Dendritic cell treated with granulocyte-macrophage colony-stimulating factor and Interleukin-4, amounts not matched to agents 40 ng/mL and 50 ng/mL, for 4 days (primary cell): ENCODE data around the gene NR5A1.

Experiments
- H3K27ac Mint-ChIP-seq: one replicate; pipeline ENCODE4 v1.8.0; 2022; ENCODE audit warnings: mild to moderate bottlenecking, mixed read lengths
- H3K27me3 Mint-ChIP-seq: one replicate; pipeline ENCODE4 v1.8.0; 2022; ENCODE audit warnings: mild to moderate bottlenecking, mixed read lengths
- H3K36me3 Mint-ChIP-seq: one replicate; pipeline ENCODE4 v1.8.0; 2022; ENCODE audit warnings: low read depth, mixed read lengths
- H3K4me1 Mint-ChIP-seq: one replicate; pipeline ENCODE4 v1.8.0; 2022; ENCODE audit warnings: low read depth, mixed read lengths
- H3K4me3 Mint-ChIP-seq: one replicate; pipeline ENCODE4 v1.8.0; 2022; ENCODE audit warnings: mild to moderate bottlenecking, moderate library complexity, mixed read lengths
- H3K9me3 Mint-ChIP-seq: one replicate; pipeline ENCODE4 v1.8.0; 2022; ENCODE audit warnings: mixed read lengths
- intact Hi-C: fragments of 100-400 bp; cut with micrococcal nuclease; formaldehyde crosslinking; loops from one replicate; pipeline ENCODE4 v1.15.0; 2022

The NR5A1 gene

DNA sequence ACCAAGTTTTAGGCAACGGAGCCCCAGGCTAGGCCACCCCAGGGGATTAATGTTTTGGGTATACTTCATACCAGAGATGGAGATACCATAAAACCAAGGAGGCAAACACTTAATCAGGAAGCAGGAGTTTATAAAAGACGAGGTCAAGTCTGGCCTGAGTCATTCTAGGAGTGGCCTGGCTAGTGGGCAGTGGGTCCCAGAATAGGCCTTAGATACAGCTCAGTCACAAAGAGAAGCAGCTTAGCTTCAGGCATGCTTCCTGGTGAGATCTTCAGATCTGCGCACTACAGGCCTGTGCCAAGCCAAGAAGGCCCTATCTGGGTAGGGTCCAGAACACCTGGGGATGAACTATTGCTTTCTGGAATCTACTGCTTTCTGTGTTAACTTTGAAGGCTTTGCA, 20.6 kb upstream of the NR5A1 start:
- Mint-ChIP-seq H3K27ac (no peak overlapping the region), H3K27me3 (no peaks in the 10 kb centered on the region), H3K4me1 (no peaks in the 10 kb centered on the region), H3K4me3 (no peak overlapping the region), H3K9me3 (no peaks in the 10 kb centered on the region), H3K36me3 (peaks cover 37% of the 10 kb centered on the region)
- intact Hi-C loops = no loop called here

DNA sequence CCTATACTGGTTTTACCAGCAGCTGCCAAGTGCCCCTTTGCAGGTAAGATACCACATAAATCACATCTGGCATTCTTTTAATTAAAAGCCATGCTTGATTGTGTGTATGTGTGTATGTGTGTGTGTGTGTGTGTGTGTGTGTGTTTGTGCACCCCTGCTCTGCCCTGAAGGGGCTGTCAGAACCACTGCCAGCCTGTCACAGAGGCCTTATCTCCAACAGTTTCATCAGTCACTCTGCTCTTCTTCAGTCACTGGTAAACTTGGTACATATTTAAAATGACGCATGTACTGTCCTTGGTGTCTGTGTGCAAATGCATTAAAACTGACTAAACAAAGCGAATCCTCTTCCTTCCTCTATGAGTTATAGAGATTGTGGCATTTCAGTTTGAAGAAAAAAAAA, 19.0 kb upstream of the NR5A1 start:
- Mint-ChIP-seq H3K9me3 (no peaks in the 10 kb centered on the region), H3K27me3 (no peaks in the 10 kb centered on the region), H3K36me3 (peaks cover 34% of the 10 kb centered on the region), H3K4me3 (no peak overlapping the region), H3K4me1 (no peaks in the 10 kb centered on the region), H3K27ac (no peak overlapping the region)
- intact Hi-C loops = no loop called here

DNA sequence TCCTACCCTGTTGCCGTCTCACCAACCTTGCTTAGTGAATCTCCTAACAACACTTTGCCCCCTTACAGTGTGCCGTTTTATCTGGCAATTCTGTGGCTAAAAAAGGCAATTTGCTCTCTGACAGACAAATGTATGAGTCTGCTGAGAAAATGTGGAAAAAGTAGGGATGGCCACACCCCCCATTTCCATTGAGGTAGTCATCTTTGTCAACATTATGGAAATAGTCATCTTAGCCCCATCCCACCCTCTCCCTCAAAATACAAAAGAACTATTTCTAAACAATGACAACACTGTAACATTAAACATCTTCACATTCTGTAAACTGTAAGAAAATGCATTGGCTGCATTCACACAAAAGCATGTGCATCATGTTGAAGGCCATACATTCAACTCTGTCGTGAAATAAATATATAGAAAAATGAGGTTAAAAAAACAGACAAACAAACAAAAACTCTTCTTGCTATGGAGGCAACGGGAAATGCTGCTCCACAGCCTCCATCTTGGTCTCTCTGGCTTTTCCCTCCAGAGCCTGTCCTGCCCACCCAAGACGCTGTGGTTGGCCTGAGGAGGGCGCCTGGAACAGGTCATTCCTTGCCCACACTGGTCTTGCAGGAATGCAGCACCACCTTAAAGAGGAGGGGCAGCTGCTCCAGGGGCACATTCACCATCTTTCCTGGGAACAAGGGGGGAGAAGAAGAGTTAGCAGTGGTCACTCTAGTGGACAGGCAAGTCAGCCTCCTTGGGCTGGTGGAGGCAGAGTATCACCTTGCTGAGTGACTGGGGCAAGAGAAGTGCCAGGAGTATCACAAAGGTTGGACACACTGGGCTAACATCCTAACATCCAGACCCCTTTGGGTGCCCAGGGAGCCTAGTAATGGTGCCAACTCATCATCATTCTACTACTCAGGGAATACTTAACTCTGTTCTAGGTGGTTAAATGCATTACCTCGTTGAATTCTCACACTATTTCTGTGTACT, 15.2 kb upstream of the NR5A1 start:
- Mint-ChIP-seq H3K4me1 (no peaks in the 10 kb centered on the region), H3K27ac (no peak overlapping the region), H3K27me3 (no peaks in the 10 kb centered on the region), H3K36me3 (peaks cover 41% of the 10 kb centered on the region), H3K4me3 (no peak overlapping the region), H3K9me3 (no peaks in the 10 kb centered on the region)
- intact Hi-C loops = no loop called here

- Mint-ChIP-seq H3K36me3 (peaks cover 34% of the 10 kb centered on the region), H3K27ac (no peak overlapping the region), H3K4me3 (no peak overlapping the region), H3K9me3 (no peaks in the 10 kb centered on the region), H3K4me1 (no peaks in the 10 kb centered on the region), H3K27me3 (no peaks in the 10 kb centered on the region)
- intact Hi-C loops = no loop called here
Observed at GRCh38 chr9:124521142-124521541, 13.9 kb upstream of the NR5A1 start.

GRCh38 chr9:124520206-124520596, 13.0 kb upstream of the NR5A1 start:
- no peaks in the 10 kb centered on the region for H3K27me3 Mint-ChIP-seq
- H3K9me3 Mint-ChIP-seq = no peaks in the 10 kb centered on the region
- H3K27ac Mint-ChIP-seq = no peak overlapping the region
- intact Hi-C loops = no loop called here
- peaks cover 26% of the 10 kb centered on the region for H3K36me3 Mint-ChIP-seq
- H3K4me3 Mint-ChIP-seq = no peak overlapping the region
- no peaks in the 10 kb centered on the region for H3K4me1 Mint-ChIP-seq

DNA sequence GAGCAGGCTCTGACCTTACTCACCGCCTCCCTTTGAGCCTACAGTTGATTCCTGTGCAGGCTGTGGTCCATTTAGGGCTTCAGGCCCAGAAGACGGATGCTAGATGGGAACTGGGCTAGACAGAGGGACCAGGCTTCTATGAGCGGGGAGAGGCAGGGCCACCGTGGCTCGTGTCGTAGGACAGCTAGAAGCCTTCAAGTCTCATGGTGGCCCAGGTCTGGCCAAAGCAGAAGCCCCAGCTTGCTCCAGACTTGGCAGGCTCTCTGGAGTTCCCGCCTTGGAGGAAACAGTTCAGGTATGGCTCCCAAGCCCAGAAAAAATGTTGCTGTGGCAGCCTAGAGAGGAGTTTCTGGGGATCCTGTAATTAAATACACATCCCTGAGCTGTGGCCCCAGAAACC, 10.9 kb upstream of the NR5A1 start:
- intact Hi-C loops = no loop called here
- Mint-ChIP-seq H3K36me3 (peaks cover 16% of the 10 kb centered on the region), H3K27me3 (peaks cover 1% of the 10 kb centered on the region), H3K9me3 (no peaks in the 10 kb centered on the region), H3K4me1 (peaks cover 10% of the 10 kb centered on the region), H3K4me3 (no peak overlapping the region), H3K27ac (no peak overlapping the region)

DNA sequence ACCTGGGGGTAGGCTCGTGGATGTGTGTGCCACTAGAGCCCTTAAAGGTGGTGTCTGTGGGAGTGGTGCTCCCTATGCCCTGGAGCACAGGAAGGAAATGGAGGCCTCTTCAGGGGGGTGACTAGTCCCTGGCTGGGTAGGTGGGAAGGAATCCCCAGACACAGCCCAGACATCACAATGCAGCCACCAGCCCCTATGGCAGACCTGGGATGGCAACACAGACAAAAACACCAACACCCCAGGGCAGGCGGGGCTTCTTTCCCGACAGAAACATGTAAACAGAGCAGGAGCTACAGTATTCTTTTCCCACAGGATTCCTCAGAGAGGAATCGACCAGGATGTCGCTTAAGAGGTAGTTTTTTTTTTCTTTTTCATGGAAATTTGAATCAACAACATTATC, 10.4 kb upstream of the NR5A1 start:
- Mint-ChIP-seq H3K4me1 (peaks cover 13% of the 10 kb centered on the region), H3K27ac (no peak overlapping the region)

DNA sequence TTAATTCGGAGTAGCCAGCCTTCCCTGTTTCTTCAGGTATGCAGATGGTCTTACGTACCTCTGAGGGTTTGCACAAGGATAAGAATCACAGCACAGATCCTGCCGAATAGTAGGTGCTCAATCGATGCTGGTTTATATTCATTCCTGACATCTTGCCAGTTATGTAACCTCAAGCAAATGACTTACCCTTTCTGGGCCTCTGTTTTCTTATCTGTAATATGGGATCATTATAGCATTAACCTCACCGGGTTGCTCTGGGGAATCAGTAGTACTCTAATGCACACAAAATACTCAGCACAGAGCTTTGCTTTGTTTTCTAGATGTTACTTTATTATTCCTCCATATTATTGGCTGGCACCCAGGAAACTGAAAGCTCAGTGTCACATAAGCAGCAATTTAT, 7.7 kb upstream of the NR5A1 start:
- intact Hi-C loops = no loop called here
- Mint-ChIP-seq H3K4me1 (peaks cover 22% of the 10 kb centered on the region), H3K27me3 (peaks cover 15% of the 10 kb centered on the region), H3K36me3 (no peaks in the 10 kb centered on the region), H3K27ac (no peak overlapping the region), H3K4me3 (no peak overlapping the region), H3K9me3 (no peaks in the 10 kb centered on the region)

More for the DNA sequence above, 10.4 kb upstream of the NR5A1 start:
- intact Hi-C loops = no loop called here
- Mint-ChIP-seq H3K36me3 (peaks cover 15% of the 10 kb centered on the region), H3K9me3 (no peaks in the 10 kb centered on the region), H3K27me3 (peaks cover 4% of the 10 kb centered on the region), H3K4me3 (no peak overlapping the region)

DNA sequence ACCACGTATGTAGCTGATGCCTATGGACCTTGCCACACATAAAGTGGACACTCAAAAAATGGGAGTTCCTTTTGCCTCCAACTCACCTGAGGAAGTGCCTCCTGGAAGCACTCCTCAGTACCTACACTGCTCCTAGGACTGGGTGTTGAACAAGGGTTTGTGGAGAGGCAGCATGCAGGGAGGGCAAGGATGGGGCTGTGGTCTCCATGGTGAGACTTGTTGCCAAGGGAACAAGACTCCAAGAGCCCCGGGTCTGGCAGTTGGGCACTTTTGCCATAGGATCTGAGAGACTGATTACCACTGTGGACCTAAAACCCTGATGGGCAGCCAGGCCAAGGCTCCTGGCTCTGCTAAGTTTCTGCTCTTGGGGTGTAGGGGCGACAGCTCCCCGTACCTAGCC, 6.9 kb upstream of the NR5A1 start:
- peaks cover 15% of the 10 kb centered on the region for H3K27me3 Mint-ChIP-seq
- intact Hi-C loops = no loop called here
- H3K9me3 Mint-ChIP-seq = no peaks in the 10 kb centered on the region

DNA sequence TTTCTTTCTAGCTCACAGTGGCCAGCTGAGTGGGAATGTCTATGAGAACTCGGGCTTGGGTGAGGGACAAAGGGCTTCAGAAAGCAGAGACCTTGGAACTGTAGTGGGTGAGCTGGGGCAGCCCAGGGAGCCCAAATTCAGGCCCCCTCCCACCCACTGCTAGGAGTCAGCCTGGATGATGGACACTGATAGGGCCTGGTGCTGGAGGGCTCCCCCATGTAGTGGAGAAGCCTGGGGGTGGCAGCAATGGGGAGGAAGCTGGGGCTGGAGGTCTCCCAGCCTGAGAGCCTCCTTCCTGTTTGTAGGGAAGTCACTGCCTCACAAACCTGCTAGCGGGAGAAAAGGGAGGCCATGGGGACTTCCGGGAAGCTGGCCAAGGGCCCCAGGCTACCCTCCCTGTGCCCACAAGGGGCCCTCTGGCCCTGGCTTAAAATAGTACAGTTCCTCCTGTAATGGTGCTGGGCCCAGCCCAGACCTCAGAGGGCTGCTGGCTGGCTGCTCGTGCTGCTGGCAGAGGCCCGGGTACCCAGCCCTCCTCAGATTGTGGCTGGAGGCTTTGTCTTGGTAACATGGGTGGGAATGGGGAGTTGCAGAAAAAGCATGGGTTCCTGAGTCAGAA, 6.3 kb upstream of the NR5A1 start:
- intact Hi-C loops = no loop called here
- peaks cover 22% of the 10 kb centered on the region for H3K4me1 Mint-ChIP-seq
- no peak overlapping the region for H3K27ac Mint-ChIP-seq
- peaks cover 15% of the 10 kb centered on the region for H3K27me3 Mint-ChIP-seq
- H3K36me3 Mint-ChIP-seq = no peaks in the 10 kb centered on the region
- no peaks in the 10 kb centered on the region for H3K9me3 Mint-ChIP-seq
- H3K4me3 Mint-ChIP-seq = no peak overlapping the region

More for the DNA sequence above, 6.9 kb upstream of the NR5A1 start:
- Mint-ChIP-seq H3K36me3 (no peaks in the 10 kb centered on the region), H3K4me3 (no peak overlapping the region), H3K4me1 (peaks cover 22% of the 10 kb centered on the region), H3K27ac (no peak overlapping the region)

DNA sequence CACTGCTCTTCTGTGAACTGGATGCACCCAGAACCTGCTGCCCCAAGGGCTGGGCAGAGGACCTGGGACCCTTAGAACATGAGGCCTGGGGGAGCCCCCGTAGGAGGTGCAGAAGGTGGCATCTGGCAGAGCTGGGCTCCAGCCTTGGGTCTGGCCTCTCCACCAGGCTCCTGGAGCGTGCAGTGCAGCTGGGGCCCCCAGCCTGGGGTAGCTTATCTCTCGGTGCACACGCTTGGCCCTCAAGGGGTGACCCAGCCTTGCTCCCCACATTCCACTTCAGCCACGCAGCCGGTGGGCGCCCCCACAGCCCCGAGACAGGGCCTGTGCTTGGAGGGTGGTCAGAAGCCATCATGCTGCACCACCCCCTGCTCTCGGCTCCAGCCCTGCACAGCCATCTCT, 5.6 kb upstream of the NR5A1 start:
- H3K27me3 Mint-ChIP-seq = peaks cover 15% of the 10 kb centered on the region
- H3K36me3 Mint-ChIP-seq = no peaks in the 10 kb centered on the region
- intact Hi-C loops = no loop called here
- H3K4me1 Mint-ChIP-seq = peaks cover 22% of the 10 kb centered on the region
- no peak overlapping the region for H3K4me3 Mint-ChIP-seq
- H3K9me3 Mint-ChIP-seq = no peaks in the 10 kb centered on the region
- H3K27ac Mint-ChIP-seq = no peak overlapping the region

DNA sequence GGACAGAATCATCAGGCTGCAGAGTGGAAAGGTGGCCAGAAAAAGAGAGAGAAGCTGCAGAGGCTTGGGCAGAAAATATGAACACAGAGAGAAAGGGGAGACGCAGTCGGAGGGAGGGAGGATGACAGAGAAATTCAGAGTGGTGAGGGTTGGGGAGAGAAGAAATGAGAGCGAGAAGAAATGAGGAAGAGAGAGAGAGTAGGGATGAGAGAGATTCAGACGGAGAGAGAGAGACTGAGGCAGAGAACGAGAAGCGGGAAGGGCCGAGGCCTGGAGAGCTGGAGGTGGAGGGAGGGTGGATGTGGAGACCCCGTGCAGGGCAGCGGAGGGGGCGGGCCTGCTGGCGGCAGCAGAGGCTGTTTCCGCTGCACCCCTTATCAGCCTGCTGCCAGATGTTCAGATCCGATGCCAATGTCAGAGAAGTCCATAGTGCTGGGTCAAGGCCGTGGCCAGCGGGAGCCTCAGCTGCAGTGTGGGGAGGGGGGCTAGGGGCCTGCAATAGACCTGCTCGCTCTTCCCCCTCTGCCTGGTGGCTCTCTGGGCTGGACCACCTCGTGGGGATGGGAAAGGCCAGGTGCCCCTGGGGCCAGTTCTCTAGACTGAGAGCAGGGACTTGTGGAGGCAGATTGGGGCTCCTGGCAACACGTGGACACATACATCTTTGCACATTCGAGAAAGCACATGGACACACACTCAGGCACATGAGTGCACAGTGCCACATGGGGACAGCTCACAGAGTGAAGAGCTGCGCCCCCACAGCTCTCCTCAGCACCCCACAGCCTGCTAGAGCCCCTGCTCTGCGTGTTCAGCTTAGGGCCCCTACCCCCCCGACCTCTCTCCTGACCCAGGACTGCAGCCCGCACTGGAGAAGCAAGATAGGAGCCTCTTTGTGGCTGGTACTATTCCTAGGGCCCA, 4.9 kb upstream of the NR5A1 start:
- no peak overlapping the region for H3K4me3 Mint-ChIP-seq
- peaks cover 20% of the 10 kb centered on the region for H3K27me3 Mint-ChIP-seq
- no peaks in the 10 kb centered on the region for H3K36me3 Mint-ChIP-seq
- peaks cover 22% of the 10 kb centered on the region for H3K4me1 Mint-ChIP-seq
- intact Hi-C loops = no loop called here
- no peak overlapping the region for H3K27ac Mint-ChIP-seq
- no peaks in the 10 kb centered on the region for H3K9me3 Mint-ChIP-seq

GRCh38 chr9:124511426-124511840, 4.2 kb upstream of the NR5A1 start:
- H3K36me3 Mint-ChIP-seq = no peaks in the 10 kb centered on the region
- H3K9me3 Mint-ChIP-seq = no peaks in the 10 kb centered on the region
- H3K4me3 Mint-ChIP-seq = no peak overlapping the region
- peaks cover 22% of the 10 kb centered on the region for H3K4me1 Mint-ChIP-seq
- H3K27ac Mint-ChIP-seq = no peak overlapping the region
- intact Hi-C loops = no loop called here
- H3K27me3 Mint-ChIP-seq = peaks cover 25% of the 10 kb centered on the region
